Stimulated activated naive B cell treated with anti-CD40 and anti-IgM and Interleukin-4, amounts not matched to agents 10 μg/mL and 1 μg/mL and 100 μg/mL, for 72 hours (primary cell): ENCODE results near the gene SPOCK3.

Experiments used
- ATAC-seq, 2 donors: fragments of 150-1000 bp; cut with Tn5 transposase; replicated peaks; 2 replicates each; pipeline ENCODE4 v1.10.0; 2021; ENCODE audit warnings: moderate library complexity in 1 of 2
- DNase-seq: peaks from one replicate; pipeline ENCODE4 v3.0.0; 2021
- H3K27ac Mint-ChIP-seq: one replicate; pipeline ENCODE4 v1.8.0; 2022; ENCODE audit warnings: mild to moderate bottlenecking, mixed read lengths
- H3K27me3 Mint-ChIP-seq, 2 donors: one replicate each; pipeline ENCODE4 v1.8.0; 2022; ENCODE audit warnings: mixed read lengths in 2 of 2
- H3K36me3 Mint-ChIP-seq, 2 donors: one replicate each; pipeline ENCODE4 v1.8.0; 2022; ENCODE audit warnings: mixed read lengths in 2 of 2, mild to moderate bottlenecking in 1 of 2
- H3K4me1 Mint-ChIP-seq, 2 donors: one replicate each; pipeline ENCODE4 v1.8.0; 2022; ENCODE audit warnings: mixed read lengths in 2 of 2, mild to moderate bottlenecking in 1 of 2
- H3K4me3 Mint-ChIP-seq, 2 donors: one replicate each; pipeline ENCODE4 v1.8.0; 2022; ENCODE audit warnings: mild to moderate bottlenecking in 2 of 2, mixed read lengths in 2 of 2, moderate library complexity in 1 of 2
- H3K9me3 Mint-ChIP-seq, 2 donors: one replicate each; pipeline ENCODE4 v1.8.0; 2022; ENCODE audit warnings: mixed read lengths in 2 of 2, mild to moderate bottlenecking in 1 of 2

Gene SPOCK3

GRCh38 chr4:167119392-167119791, 114.9 kb downstream of the SPOCK3 start:
- Mint-ChIP-seq H3K27me3 (no peaks in the 10 kb centered on the region), H3K4me3 (no peak overlapping the region), H3K36me3 (no peaks in the 10 kb centered on the region), H3K9me3 (no peaks in the 10 kb centered on the region), H3K4me1 (no peaks in the 10 kb centered on the region), H3K27ac (no peak overlapping the region)
- no peak for ATAC-seq
- no peak for DNase-seq

GRCh38 chr4:167117273-167117672, 117.0 kb downstream of the SPOCK3 start:
- Mint-ChIP-seq H3K27me3 (no peaks in the 10 kb centered on the region), H3K27ac (no peak overlapping the region), H3K9me3 (no peaks in the 10 kb centered on the region), H3K36me3 (no peaks in the 10 kb centered on the region), H3K4me3 (no peak overlapping the region), H3K4me1 (no peaks in the 10 kb centered on the region)
- DNase-seq (no peak), ATAC-seq (no peak)

GRCh38 chr4:167114416-167114971, 119.8 kb downstream of the SPOCK3 start:
- H3K4me3 Mint-ChIP-seq: no peak overlapping the region

GRCh38 chr4:167111622-167112021, 122.7 kb downstream of the SPOCK3 start:
- no peak overlapping the region for H3K4me3 Mint-ChIP-seq
- DNase-seq (no peak), ATAC-seq (no peak)
- peaks cover 0 to 5% of the 10 kb centered on the region in 2 donors for H3K9me3 Mint-ChIP-seq
- no peaks in the 10 kb centered on the region for H3K27me3 Mint-ChIP-seq
- H3K4me1 Mint-ChIP-seq: no peaks in the 10 kb centered on the region
- no peak overlapping the region for H3K27ac Mint-ChIP-seq
- H3K36me3 Mint-ChIP-seq: no peaks in the 10 kb centered on the region

More at GRCh38 chr4:167114416-167114971, 119.8 kb downstream of the SPOCK3 start:
- Mint-ChIP-seq H3K27ac (no peak overlapping the region), H3K9me3 (peaks cover 0 to 5% of the 10 kb centered on the region in 2 donors), H3K4me1 (no peaks in the 10 kb centered on the region), H3K27me3 (no peaks in the 10 kb centered on the region), H3K36me3 (no peaks in the 10 kb centered on the region)
- no peak for ATAC-seq
- DNase-seq: no peak

- no peaks in the 10 kb centered on the region for H3K27me3 Mint-ChIP-seq
- no peaks in the 10 kb centered on the region for H3K36me3 Mint-ChIP-seq
- H3K4me3 Mint-ChIP-seq: no peak overlapping the region
- no peak overlapping the region for H3K27ac Mint-ChIP-seq
- no peak for DNase-seq
- peaks cover 0 to 5% of the 10 kb centered on the region in 2 donors for H3K9me3 Mint-ChIP-seq
- ATAC-seq: no peak
- H3K4me1 Mint-ChIP-seq: no peaks in the 10 kb centered on the region
Observed at GRCh38 chr4:167111092-167111491, 123.2 kb downstream of the SPOCK3 start.

GRCh38 chr4:167109859-167110258, 124.4 kb downstream of the SPOCK3 start:
- DNase-seq (no peak), ATAC-seq (no peak)
- Mint-ChIP-seq H3K4me1 (no peaks in the 10 kb centered on the region), H3K4me3 (no peak overlapping the region), H3K27ac (no peak overlapping the region), H3K27me3 (no peaks in the 10 kb centered on the region), H3K9me3 (peaks cover 2 to 5% of the 10 kb centered on the region in 2 donors), H3K36me3 (no peaks in the 10 kb centered on the region)

GRCh38 chr4:167105857-167106256, 128.4 kb downstream of the SPOCK3 start:
- H3K27me3 Mint-ChIP-seq: no peaks in the 10 kb centered on the region
- DNase-seq (no peak), ATAC-seq (no peak)
- H3K4me3 Mint-ChIP-seq: no peak overlapping the region
- H3K4me1 Mint-ChIP-seq: no peaks in the 10 kb centered on the region
- no peaks in the 10 kb centered on the region for H3K36me3 Mint-ChIP-seq
- peaks cover 2 to 5% of the 10 kb centered on the region in 2 donors for H3K9me3 Mint-ChIP-seq
- H3K27ac Mint-ChIP-seq: no peak overlapping the region

GRCh38 chr4:167102475-167102874, 131.8 kb downstream of the SPOCK3 start:
- ATAC-seq (no peak), DNase-seq (no peak)
- Mint-ChIP-seq H3K4me3 (no peak overlapping the region), H3K27me3 (no peaks in the 10 kb centered on the region), H3K36me3 (no peaks in the 10 kb centered on the region), H3K27ac (no peak overlapping the region), H3K9me3 (peaks cover 0 to 2% of the 10 kb centered on the region in 2 donors), H3K4me1 (no peaks in the 10 kb centered on the region)

- Mint-ChIP-seq H3K27me3 (no peaks in the 10 kb centered on the region), H3K36me3 (no peaks in the 10 kb centered on the region), H3K9me3 (peaks cover 0 to 3% of the 10 kb centered on the region in 2 donors), H3K4me1 (no peaks in the 10 kb centered on the region), H3K4me3 (no peak overlapping the region), H3K27ac (no peak overlapping the region)
- DNase-seq: no peak
- no peak for ATAC-seq
Observed at GRCh38 chr4:167101035-167101434, 133.3 kb downstream of the SPOCK3 start.

- Mint-ChIP-seq H3K4me3 (no peak overlapping the region), H3K9me3 (peaks cover 0 to 2% of the 10 kb centered on the region in 2 donors), H3K36me3 (no peaks in the 10 kb centered on the region), H3K27ac (no peak overlapping the region), H3K4me1 (no peaks in the 10 kb centered on the region), H3K27me3 (no peaks in the 10 kb centered on the region)
- DNase-seq: no peak
- no peak for ATAC-seq
Observed at GRCh38 chr4:167100120-167100519, 134.2 kb downstream of the SPOCK3 start.

GRCh38 chr4:167088115-167088514, 146.2 kb downstream of the SPOCK3 start:
- ATAC-seq (no peak), DNase-seq (no peak)
- Mint-ChIP-seq H3K4me3 (no peak overlapping the region), H3K27me3 (no peaks in the 10 kb centered on the region), H3K4me1 (no peaks in the 10 kb centered on the region), H3K36me3 (no peaks in the 10 kb centered on the region), H3K9me3 (peaks cover 4% of the 10 kb centered on the region in 2 donors), H3K27ac (no peak overlapping the region)

- no peaks in the 10 kb centered on the region for H3K27me3 Mint-ChIP-seq
- no peak overlapping the region for H3K4me3 Mint-ChIP-seq
- no peak for DNase-seq
- no peaks in the 10 kb centered on the region for H3K36me3 Mint-ChIP-seq
- no peaks in the 10 kb centered on the region for H3K4me1 Mint-ChIP-seq
- H3K9me3 Mint-ChIP-seq: peaks cover 0 to 3% of the 10 kb centered on the region in 2 donors
- no peak overlapping the region for H3K27ac Mint-ChIP-seq
- no peak for ATAC-seq
Observed at GRCh38 chr4:167084321-167084720, 150.0 kb downstream of the SPOCK3 start.

- ATAC-seq: no peak
- Mint-ChIP-seq H3K4me3 (no peak overlapping the region), H3K36me3 (no peaks in the 10 kb centered on the region)
Observed at GRCh38 chr4:167079762-167080161, 154.5 kb downstream of the SPOCK3 start.

GRCh38 chr4:167052631-167053091, 181.6 kb downstream of the SPOCK3 start:
- ATAC-seq: peak in 1 of 2 donors; percentile 48
- Mint-ChIP-seq H3K27ac (no peak overlapping the region), H3K4me1 (peaks cover 1 to 7% of the 10 kb centered on the region in 2 donors), H3K4me3 (no peak overlapping the region), H3K9me3 (no peaks in the 10 kb centered on the region), H3K27me3 (no peaks in the 10 kb centered on the region), H3K36me3 (no peaks in the 10 kb centered on the region)
- DNase-seq: no peak

More at GRCh38 chr4:167079762-167080161, 154.5 kb downstream of the SPOCK3 start:
- no peak for DNase-seq
- Mint-ChIP-seq H3K4me1 (no peaks in the 10 kb centered on the region), H3K27me3 (no peaks in the 10 kb centered on the region), H3K9me3 (peaks cover 0 to 3% of the 10 kb centered on the region in 2 donors), H3K27ac (no peak overlapping the region)

- peaks cover 1 to 7% of the 10 kb centered on the region in 2 donors for H3K4me1 Mint-ChIP-seq
- no peaks in the 10 kb centered on the region for H3K27me3 Mint-ChIP-seq
- H3K9me3 Mint-ChIP-seq: no peaks in the 10 kb centered on the region
- DNase-seq (no peak), ATAC-seq (no peak)
- no peak overlapping the region for H3K27ac Mint-ChIP-seq
- no peaks in the 10 kb centered on the region for H3K36me3 Mint-ChIP-seq
- H3K4me3 Mint-ChIP-seq: no peak overlapping the region
Observed at GRCh38 chr4:167049257-167049656, 185.0 kb downstream of the SPOCK3 start.
